Mesendoderm (in vitro differentiated cells): Measurements from ENCODE around the gene MLLT1. TPM values are rescaled to one million over a fixed set of nuclear protein-coding genes. Genes with fewer than 3 reads are reported as not detected.

Source experiments
- DNase-seq: peaks from one replicate; pipeline ENCODE4 v3.0.0; 2013
- H2AK5ac ChIP-seq: 2 replicates; pipeline ENCODE4 v1.6.1; 2013; ENCODE audit warnings: low read length, inconsistent platforms
- H2BK120ac ChIP-seq: 2 replicates; pipeline ENCODE4 v1.6.1; 2013; ENCODE audit warnings: low read depth, mild to moderate bottlenecking, low read length, moderate library complexity, mixed read lengths
- H2BK15ac ChIP-seq: replicated peaks from 2 replicates; pipeline ENCODE4 v1.6.1; 2013; ENCODE audit warnings: low read depth, mild to moderate bottlenecking, moderate library complexity
- H2BK5ac ChIP-seq: 2 replicates; pipeline ENCODE4 v1.6.1; 2013; ENCODE audit warnings: low read length, inconsistent platforms
- H3K18ac ChIP-seq: 2 replicates; pipeline ENCODE4 v1.6.1; 2013; ENCODE audit warnings: mild to moderate bottlenecking, low read length, mixed read lengths
- H3K23ac ChIP-seq: one replicate; pipeline ENCODE4 v1.6.1; 2013; ENCODE audit warnings: low read length
- H3K27ac ChIP-seq: 2 replicates; pipeline ENCODE4 v1.5.1; 2013; ENCODE audit warnings: low read depth, mild to moderate bottlenecking, inconsistent platforms, low read length, moderate library complexity
- H3K27me3 ChIP-seq: 2 replicates; pipeline ENCODE4 v1.6.1; 2013; ENCODE audit warnings: low read length, control low read depth, mild to moderate bottlenecking, inconsistent platforms; ENCODE audit not compliant: insufficient read depth, poor library complexity
- H3K36me3 ChIP-seq: 2 replicates; pipeline ENCODE4 v1.6.1; 2013; ENCODE audit warnings: low read length, inconsistent platforms; ENCODE audit not compliant: control insufficient read depth, insufficient read depth
- H3K4ac ChIP-seq: one replicate; pipeline ENCODE4 v1.6.1; 2013; ENCODE audit warnings: low read depth, mild to moderate bottlenecking, low read length, moderate library complexity
- H3K4me1 ChIP-seq: 2 replicates; pipeline ENCODE4 v1.6.1; 2013; ENCODE audit warnings: low read depth, low read length, inconsistent platforms; ENCODE audit not compliant: control insufficient read depth
- H3K4me2 ChIP-seq: 2 replicates; pipeline ENCODE4 v1.6.1; 2013; ENCODE audit warnings: low read length
- H3K4me3 ChIP-seq: 2 replicates; pipeline ENCODE4 v1.5.1; 2013; ENCODE audit warnings: mild to moderate bottlenecking, low read length
- H3K56ac ChIP-seq: one replicate; pipeline ENCODE4 v1.6.1; 2013; ENCODE audit warnings: low read length
- H3K79me1 ChIP-seq: 2 replicates; pipeline ENCODE4 v1.6.1; 2013; ENCODE audit warnings: low read length, inconsistent platforms
- H3K79me2 ChIP-seq: 2 replicates; pipeline ENCODE4 v1.6.1; 2013; ENCODE audit warnings: mild to moderate bottlenecking, low read length; ENCODE audit not compliant: control insufficient read depth, insufficient read depth
- H3K9ac ChIP-seq: 2 replicates; pipeline ENCODE4 v1.6.1; 2013; ENCODE audit warnings: low read length, inconsistent platforms
- H4K5ac ChIP-seq: one replicate; pipeline ENCODE4 v1.6.1; 2013; ENCODE audit warnings: low read length
- H4K8ac ChIP-seq: one replicate; pipeline ENCODE4 v1.6.1; 2013; ENCODE audit warnings: low read depth, mild to moderate bottlenecking, control low read depth, low read length, moderate library complexity
- WGBS: extraction: QIAGEN DNeasy Blood & Tissue Kit; methylation state at CpG from one replicate; pipeline ENCODE4 v1.1.7; 2013; ENCODE audit warnings: low lambda C conversion rate, missing lambda C conversion rate; ENCODE audit not compliant: insufficient coverage; ENCODE audit errors: extremely low coverage; 5-methylcytosine and 5-hydroxymethylcytosine counted together
- small RNA-seq: library from polyadenylated mRNA; stranded (forward); fragments of <200 nt; extraction: miRNeasy Mini kit (QIAGEN cat#:217004); gene quantifications from one replicate; pipeline ENCODE3, GENCODE V24; 2013; ENCODE audit not compliant: insufficient read depth

The MLLT1 gene

GRCh38 chr19:6167115-6167514 is 112.7 kb downstream of the MLLT1 start:
- Histone ChIP-seq H3K18ac (no peak overlapping the region), H2BK5ac (no peak overlapping the region), H3K36me3 (no peaks in the 10 kb centered on the region), H3K23ac (no peak overlapping the region), H4K5ac (no peak overlapping the region), H2AK5ac (no peak overlapping the region), H3K79me2 (no peaks in the 10 kb centered on the region), H4K8ac (no peak overlapping the region), H3K9ac (no peak overlapping the region), H3K4ac (no peak overlapping the region), H3K4me2 (no peak overlapping the region), H3K4me3 (no peak overlapping the region), H3K56ac (no peak overlapping the region), H3K4me1 (no peaks in the 10 kb centered on the region), H3K27me3 (no peaks in the 10 kb centered on the region), H3K27ac (no peak overlapping the region), H2BK15ac (no peak overlapping the region), H3K79me1 (no peaks in the 10 kb centered on the region), H2BK120ac (no peak overlapping the region)
- no peak for DNase-seq
- no CpG with 5 or more reads among the region's 1 CpG for WGBS

- H2BK120ac ChIP-seq = no peak overlapping the region
- H2BK15ac ChIP-seq = no peak overlapping the region
- H3K4me2 ChIP-seq = no peak overlapping the region
- no peak overlapping the region for H2BK5ac ChIP-seq
- WGBS = no CpG with 5 or more reads among the region's 5 CpGs
- no peaks in the 10 kb centered on the region for H3K36me3 ChIP-seq
- DNase-seq = no peak
- no peaks in the 10 kb centered on the region for H3K4me1 ChIP-seq
- no peak overlapping the region for H3K56ac ChIP-seq
- H3K79me1 ChIP-seq = no peaks in the 10 kb centered on the region
- H3K27ac ChIP-seq = no peak overlapping the region
- no peaks in the 10 kb centered on the region for H3K79me2 ChIP-seq
- H4K5ac ChIP-seq = no peak overlapping the region
- H3K18ac ChIP-seq = no peak overlapping the region
- H3K27me3 ChIP-seq = no peaks in the 10 kb centered on the region
- H4K8ac ChIP-seq = no peak overlapping the region
- H2AK5ac ChIP-seq = no peak overlapping the region
- H3K9ac ChIP-seq = no peak overlapping the region
- no peak overlapping the region for H3K4me3 ChIP-seq
- no peak overlapping the region for H3K4ac ChIP-seq
- no peak overlapping the region for H3K23ac ChIP-seq
Observed at GRCh38 chr19:6164906-6165531, 114.8 kb downstream of the MLLT1 start.

GRCh38 chr19:6161271-6161850 is 118.4 kb downstream of the MLLT1 start:
- Histone ChIP-seq H3K4ac (no peak overlapping the region), H4K5ac (no peak overlapping the region), H3K23ac (no peak overlapping the region), H3K79me2 (no peaks in the 10 kb centered on the region), H2AK5ac (no peak overlapping the region), H2BK15ac (no peak overlapping the region), H3K36me3 (no peaks in the 10 kb centered on the region), H3K56ac (no peak overlapping the region), H2BK5ac (no peak overlapping the region), H3K4me1 (no peaks in the 10 kb centered on the region), H3K79me1 (no peaks in the 10 kb centered on the region), H2BK120ac (no peak overlapping the region), H3K27me3 (no peaks in the 10 kb centered on the region), H3K4me2 (no peak overlapping the region), H3K27ac (no peak overlapping the region), H3K9ac (no peak overlapping the region), H4K8ac (no peak overlapping the region), H3K18ac (no peak overlapping the region), H3K4me3 (no peak overlapping the region)
- DNase-seq = peak; percentile 33
- WGBS = no CpG with 5 or more reads among the region's 8 CpGs

Small RNA genes lying within 50 kb of the gene (small RNA-seq; reads per million reads assigned to genes)
- gene AC011471.1 = not detected
